Measurements from ENCODE around the gene AVPI1. TPM values are rescaled to one million over a fixed set of nuclear protein-coding genes. Genes with fewer than 3 reads are reported as not detected.
A peak's percentile ranks its signal among the peaks of the same experiment; 100 is the strongest.

The AVPI1 gene
- total RNA-seq, 2 donors from 2014 or later, result 26.6 to 34.8 TPM

DNA sequence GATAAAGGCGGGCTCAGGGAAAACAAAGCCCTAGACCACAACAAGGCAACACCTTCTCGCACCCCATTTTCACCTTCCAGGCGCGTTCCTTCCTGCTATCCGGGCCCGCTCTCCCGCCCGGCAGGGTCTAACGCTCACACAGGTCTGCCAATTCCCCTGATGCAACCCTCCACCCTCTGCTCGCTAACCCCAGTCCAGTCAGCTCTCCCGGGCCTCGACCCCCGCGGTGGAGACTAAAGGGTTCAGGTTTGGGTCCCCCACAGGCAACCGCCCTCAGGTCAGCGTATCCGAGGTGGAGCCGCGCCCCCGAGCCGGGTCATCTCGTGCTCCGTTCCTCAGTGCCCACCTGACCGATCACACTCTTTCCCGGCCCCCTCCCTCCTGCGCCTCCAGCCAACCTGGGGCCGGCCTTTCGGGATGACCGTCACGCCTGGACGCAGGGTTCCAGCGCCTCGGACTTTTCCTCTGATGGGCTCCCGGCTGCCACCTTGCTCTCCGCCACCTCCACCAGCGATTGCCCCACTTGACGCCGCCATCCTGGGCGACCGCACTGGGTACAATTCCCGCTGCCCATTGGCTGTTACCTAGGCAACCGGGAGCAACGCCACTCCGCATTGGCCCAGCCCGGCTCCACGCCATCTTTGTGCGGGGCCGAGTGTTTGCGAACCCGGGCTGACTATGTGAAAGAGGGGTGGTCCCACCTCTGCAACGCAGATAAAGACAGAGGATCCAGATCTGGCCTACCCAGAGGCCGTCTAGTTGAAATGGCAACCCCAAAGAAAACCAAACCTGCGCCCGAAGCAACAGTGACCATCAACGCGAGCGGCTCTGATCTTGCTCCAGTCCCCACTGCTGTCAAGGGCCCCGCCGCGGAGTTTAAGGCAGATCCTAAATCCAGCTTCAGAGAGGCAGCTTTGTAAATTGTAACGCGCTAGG lies 53.8 kb downstream of the AVPI1 start, which contains the start of gene MORN4:
TSS of gene MORN4 (minus strand) at position 552 of the 936 bp plus-strand sequence. CDS start 13,847 bp downstream, outside the sequence.
- no peaks in the 10 kb centered on the region for H3K36me3 ChIP-seq
- no peaks in the 10 kb centered on the region for H3K27me3 ChIP-seq
- intact Hi-C loops (cut with DNase I), result no loop called here
- peak within 1 kb of the TSS; percentile 91 for H3K4me3 ChIP-seq
- peak; percentile 94 for DNase-seq
- peak within 1 kb of the TSS; percentile 2 for H3K27ac ChIP-seq
- TF ChIP-seq, protein P1, sequence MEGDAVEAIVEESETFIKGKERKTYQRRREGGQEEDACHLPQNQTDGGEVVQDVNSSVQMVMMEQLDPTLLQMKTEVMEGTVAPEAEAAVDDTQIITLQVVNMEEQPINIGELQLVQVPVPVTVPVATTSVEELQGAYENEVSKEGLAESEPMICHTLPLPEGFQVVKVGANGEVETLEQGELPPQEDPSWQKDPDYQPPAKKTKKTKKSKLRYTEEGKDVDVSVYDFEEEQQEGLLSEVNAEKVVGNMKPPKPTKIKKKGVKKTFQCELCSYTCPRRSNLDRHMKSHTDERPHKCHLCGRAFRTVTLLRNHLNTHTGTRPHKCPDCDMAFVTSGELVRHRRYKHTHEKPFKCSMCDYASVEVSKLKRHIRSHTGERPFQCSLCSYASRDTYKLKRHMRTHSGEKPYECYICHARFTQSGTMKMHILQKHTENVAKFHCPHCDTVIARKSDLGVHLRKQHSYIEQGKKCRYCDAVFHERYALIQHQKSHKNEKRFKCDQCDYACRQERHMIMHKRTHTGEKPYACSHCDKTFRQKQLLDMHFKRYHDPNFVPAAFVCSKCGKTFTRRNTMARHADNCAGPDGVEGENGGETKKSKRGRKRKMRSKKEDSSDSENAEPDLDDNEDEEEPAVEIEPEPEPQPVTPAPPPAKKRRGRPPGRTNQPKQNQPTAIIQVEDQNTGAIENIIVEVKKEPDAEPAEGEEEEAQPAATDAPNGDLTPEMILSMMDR (IDR thresholded peaks at IDR 0.05), result no peak
- no peaks in the 10 kb centered on the region for H3K9me3 ChIP-seq
- no peaks in the 10 kb centered on the region for H3K4me1 ChIP-seq
- peak within 1 kb of the TSS; percentile 61 to 72 for H3K9ac ChIP-seq (ENCODE audit: low read depth in 2 of 2, low read length in 2 of 2)

DNA sequence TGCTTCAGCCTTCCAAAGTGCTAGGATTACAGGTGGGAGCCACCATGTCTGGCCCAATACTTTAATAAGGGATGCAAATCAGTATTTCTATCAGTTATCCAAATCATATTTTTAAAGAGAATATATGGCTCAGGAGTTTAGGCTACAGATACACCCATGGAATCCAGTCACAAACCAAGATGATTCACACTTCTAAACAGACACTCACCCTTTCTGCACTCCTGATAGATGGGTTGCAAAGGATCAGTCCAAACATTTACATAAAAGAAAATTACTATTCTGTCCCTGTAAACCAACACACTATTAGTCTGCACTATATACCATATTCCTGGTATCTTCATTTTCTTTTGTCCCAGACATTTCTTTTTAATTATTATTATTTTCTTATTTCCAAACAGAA lies 55.9 kb downstream of the AVPI1 start:
- no peak overlapping the region for H3K27ac ChIP-seq
- no peak overlapping the region for H3K9ac ChIP-seq (ENCODE audit: low read depth in 2 of 2, low read length in 2 of 2)
- intact Hi-C loops (cut with DNase I), result no loop called here
- DNase-seq, result no peak
- TF ChIP-seq, protein P1 (IDR thresholded peaks at IDR 0.05), result no peak
- H3K36me3 ChIP-seq, result no peaks in the 10 kb centered on the region
- H3K9me3 ChIP-seq, result no peaks in the 10 kb centered on the region
- H3K27me3 ChIP-seq, result no peaks in the 10 kb centered on the region
- no peaks in the 10 kb centered on the region for H3K4me1 ChIP-seq
- H3K4me3 ChIP-seq, result no peak overlapping the region

DNA sequence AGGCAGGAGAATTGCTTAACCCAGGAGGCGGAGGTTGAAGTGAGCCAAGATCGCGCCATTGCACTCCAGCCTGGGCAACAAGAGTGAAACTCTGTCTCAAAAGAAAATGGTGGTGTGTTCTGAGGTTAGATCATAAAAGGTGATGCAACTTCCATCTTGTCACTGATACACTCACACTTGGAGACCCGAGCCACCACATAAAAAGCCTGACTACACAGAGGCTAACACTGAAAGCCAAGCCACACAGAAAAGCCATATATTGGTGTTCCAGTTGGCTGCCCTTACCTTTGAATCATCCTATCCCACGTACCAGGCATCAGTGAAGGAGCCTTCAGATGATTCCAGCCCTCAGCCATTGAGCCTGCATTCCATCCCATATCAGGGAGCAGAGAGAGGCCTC lies 57.8 kb downstream of the AVPI1 start:
- H3K27ac ChIP-seq, result no peak overlapping the region
- no peak overlapping the region for H3K9ac ChIP-seq (ENCODE audit: low read depth in 2 of 2, low read length in 2 of 2)
- TF ChIP-seq, protein P1 (IDR thresholded peaks at IDR 0.05), result no peak
- no peaks in the 10 kb centered on the region for H3K9me3 ChIP-seq
- H3K36me3 ChIP-seq, result no peaks in the 10 kb centered on the region
- H3K27me3 ChIP-seq, result no peaks in the 10 kb centered on the region
- intact Hi-C loops (cut with DNase I), result no loop called here
- no peak overlapping the region for H3K4me3 ChIP-seq
- no peaks in the 10 kb centered on the region for H3K4me1 ChIP-seq
- no peak for DNase-seq

DNA sequence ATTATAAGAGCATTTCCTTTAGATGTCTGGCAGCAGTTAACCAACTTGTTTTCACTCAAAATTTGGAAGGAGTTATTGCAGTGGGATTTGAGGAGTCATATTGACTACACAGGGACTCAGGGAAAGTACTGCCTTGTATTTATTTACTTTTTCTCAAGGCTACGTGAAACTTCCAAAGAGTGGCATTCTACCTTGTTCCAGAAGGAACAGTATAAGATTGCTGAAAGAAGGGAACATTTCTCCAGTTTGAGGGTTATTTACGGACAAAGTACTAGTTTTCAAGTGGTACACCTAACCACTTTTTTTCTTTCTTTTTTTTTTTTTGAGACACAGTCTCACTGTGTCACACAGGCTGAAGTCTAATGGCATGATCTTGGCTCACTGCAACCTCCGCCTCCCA lies 58.8 kb downstream of the AVPI1 start:
- intact Hi-C loops (cut with DNase I), result no loop called here
- Histone ChIP-seq H3K9me3 (no peaks in the 10 kb centered on the region), H3K4me3 (no peak overlapping the region), H3K4me1 (no peaks in the 10 kb centered on the region), H3K27me3 (no peaks in the 10 kb centered on the region), H3K27ac (no peak overlapping the region), H3K9ac (ENCODE audit: low read depth in 2 of 2, low read length in 2 of 2) (no peak overlapping the region), H3K36me3 (no peaks in the 10 kb centered on the region)
- TF ChIP-seq, protein P1 (IDR thresholded peaks at IDR 0.05), result no peak
- DNase-seq, result no peak

DNA sequence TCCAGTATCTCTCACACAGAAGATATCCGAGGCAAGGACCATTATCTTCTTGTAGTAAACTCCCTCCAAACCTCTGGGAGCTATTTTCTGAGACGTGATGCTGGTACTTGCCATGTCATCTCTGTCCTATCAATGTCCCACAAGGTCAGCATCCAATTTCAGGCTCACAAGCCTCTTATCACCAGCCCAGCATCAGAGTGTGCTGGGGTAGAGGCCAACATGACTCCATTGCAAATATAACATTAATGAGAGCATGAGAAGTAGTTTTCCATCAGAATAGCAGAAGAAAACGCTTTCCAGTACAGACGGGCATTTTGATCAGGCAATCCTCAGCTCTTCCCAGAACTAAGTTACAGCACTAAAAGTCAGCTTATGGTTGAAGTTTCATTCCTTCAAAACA lies 59.3 kb downstream of the AVPI1 start:
- no peaks in the 10 kb centered on the region for H3K9me3 ChIP-seq
- H3K27ac ChIP-seq, result no peak overlapping the region
- no peaks in the 10 kb centered on the region for H3K4me1 ChIP-seq
- H3K9ac ChIP-seq (ENCODE audit: low read depth in 2 of 2, low read length in 2 of 2), result no peak overlapping the region
- TF ChIP-seq, protein P1 (IDR thresholded peaks at IDR 0.05), result no peak
- intact Hi-C loops (cut with DNase I), result no loop called here
- no peaks in the 10 kb centered on the region for H3K27me3 ChIP-seq
- no peaks in the 10 kb centered on the region for H3K36me3 ChIP-seq
- H3K4me3 ChIP-seq, result no peak overlapping the region
- DNase-seq, result no peak

Other genes with a start within 250 kb of the AVPI1 start
- 10 to 100 TPM; 22.5 to 35.5 TPM for gene EXOSC1, start 241.2 kb downstream of the AVPI1 start, total RNA-seq
- 10 to 100 TPM; 31.4 to 57.0 TPM for gene ZDHHC16, start 241.1 kb downstream of the AVPI1 start, total RNA-seq
- gene MMS19, start 188.8 kb downstream of the AVPI1 start, total RNA-seq, result 10 to 100 TPM; 43.7 to 62.2 TPM
- 1 to 10 TPM; 1.8 to 3.2 TPM for gene UBTD1, start 188.3 kb downstream of the AVPI1 start, total RNA-seq
- under 1 TPM in 1 of 2 donors, not detected in 1; 0.24 TPM for gene ANKRD2, start 114.5 kb downstream of the AVPI1 start, total RNA-seq
- under 1 TPM in 1 of 2 donors, not detected in 1; 0.49 TPM for gene HOGA1, start 102.9 kb downstream of the AVPI1 start, total RNA-seq
- not detected for gene C10orf62, start 97.5 kb downstream of the AVPI1 start, total RNA-seq
- 1 to 10 TPM; 1.8 to 2.3 TPM for gene MORN4, start 53.7 kb downstream of the AVPI1 start, total RNA-seq
- gene PI4K2A, start 46.6 kb downstream of the AVPI1 start, total RNA-seq, result 10 to 100 TPM; 10.6 to 11.0 TPM
- 10 to 100 TPM; 25.7 to 31.7 TPM for gene MARVELD1, start 26.5 kb upstream of the AVPI1 start, total RNA-seq
- 10 to 100 TPM; 45.9 to 47.9 TPM for gene ZFYVE27, start 49.9 kb upstream of the AVPI1 start, total RNA-seq
- gene SFRP5, start 84.8 kb upstream of the AVPI1 start, total RNA-seq, result 1 to 10 TPM in 1 of 2 donors, under 1 TPM in 1; 0.57 to 1.2 TPM
- gene GOLGA7B, start 162.6 kb upstream of the AVPI1 start, total RNA-seq, result under 1 TPM; 0.22 to 0.72 TPM